Raji (cell line): ENCODE measurements around the gene CAMK1D.

Experiments used
- POLR2A ChIP-seq: IDR thresholded peaks from 2 replicates; pipeline ENCODE4 v1.6.1; 2011; ENCODE audit warnings: low read depth, low read length, control low read depth; ENCODE audit not compliant: insufficient read depth

Gene CAMK1D

DNA sequence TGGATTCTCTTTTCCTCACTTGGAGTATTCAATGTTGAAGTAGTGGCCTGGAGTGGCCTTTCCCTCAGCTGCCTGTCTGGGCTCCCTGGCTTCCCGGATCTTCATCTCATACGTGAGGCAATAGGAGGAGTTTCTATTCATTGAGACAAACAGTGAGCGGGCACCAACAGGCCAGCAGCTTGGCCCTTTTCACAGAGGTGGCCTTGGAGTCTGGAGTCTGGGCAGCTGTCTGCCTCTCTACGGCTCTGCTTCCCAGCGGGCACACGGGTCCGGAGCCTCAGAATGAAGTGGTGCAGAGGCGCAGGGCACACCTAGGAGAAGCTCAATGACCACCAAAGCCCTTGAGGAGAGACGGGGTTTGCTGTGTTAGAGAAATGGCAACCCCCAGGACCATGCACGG lies 482.7 kb downstream of the CAMK1D start:
- no peak for TF ChIP-seq POLR2A

DNA sequence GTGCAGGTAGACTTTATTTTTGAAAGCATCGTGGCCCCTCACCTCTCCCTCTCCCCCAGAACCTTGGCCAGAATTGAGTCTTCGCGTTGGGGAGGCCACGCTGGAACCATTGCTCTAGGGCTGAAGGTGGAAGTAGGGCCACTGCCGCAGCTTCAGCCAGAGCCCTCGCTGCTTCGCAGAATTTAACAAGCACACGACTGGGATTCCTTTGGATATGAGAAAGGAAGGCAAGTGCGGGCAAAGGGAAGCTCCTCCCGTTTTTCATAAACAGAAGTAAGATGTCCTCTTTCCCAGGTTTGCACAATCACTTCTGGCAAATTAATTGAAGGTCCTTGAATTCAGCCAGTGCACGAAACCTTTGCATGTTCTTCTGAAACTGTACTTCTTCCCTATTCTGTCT lies 484.1 kb downstream of the CAMK1D start:
- TF ChIP-seq POLR2A = no peak

DNA sequence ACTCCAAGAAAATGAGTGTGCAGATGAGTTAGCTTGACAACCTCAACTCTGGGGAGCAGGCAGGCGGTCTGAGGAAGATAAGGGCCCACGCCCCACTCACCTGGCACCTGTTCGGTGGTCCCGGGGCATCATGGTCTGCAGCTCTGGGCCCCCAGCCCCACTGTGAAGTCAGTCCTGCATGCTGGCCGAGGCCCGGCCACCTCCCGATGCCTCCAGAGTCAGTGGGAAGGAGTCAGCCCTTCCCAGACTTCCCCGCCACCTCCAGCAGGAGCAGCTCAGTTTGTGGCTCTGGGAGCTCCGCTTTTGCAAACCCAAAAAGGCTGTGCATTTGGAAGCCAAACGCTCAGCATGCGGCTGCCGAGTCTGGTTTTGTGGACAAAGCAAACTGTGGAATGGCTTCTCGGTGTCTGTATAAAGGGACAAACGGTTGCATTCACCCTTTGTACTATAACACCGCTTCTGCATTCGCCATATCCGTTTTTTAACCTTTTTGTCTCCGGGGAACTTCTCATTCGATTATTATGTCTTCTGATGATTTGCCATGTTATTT lies 484.8 kb downstream of the CAMK1D start:
- no peak for TF ChIP-seq POLR2A

DNA sequence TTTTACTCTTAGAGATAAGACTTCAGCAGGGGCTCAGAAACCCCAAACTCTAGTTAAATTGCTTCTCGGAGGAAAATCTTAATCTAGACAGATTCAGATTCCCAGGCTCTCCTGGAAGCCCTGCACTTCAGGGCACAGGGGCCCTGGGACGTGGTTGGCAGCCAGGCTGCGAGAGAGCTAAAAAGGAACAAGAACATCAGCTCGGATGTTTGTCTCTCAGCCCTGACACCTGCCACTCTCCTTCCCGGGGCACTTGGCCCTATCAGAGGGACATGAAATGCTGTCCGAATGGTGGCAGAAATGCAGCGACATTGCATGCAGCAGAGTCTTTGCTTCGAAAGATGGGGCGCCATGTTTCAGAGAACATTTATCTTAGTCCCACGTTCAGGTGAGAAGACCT lies 485.4 kb downstream of the CAMK1D start:
- no peak for TF ChIP-seq POLR2A

DNA sequence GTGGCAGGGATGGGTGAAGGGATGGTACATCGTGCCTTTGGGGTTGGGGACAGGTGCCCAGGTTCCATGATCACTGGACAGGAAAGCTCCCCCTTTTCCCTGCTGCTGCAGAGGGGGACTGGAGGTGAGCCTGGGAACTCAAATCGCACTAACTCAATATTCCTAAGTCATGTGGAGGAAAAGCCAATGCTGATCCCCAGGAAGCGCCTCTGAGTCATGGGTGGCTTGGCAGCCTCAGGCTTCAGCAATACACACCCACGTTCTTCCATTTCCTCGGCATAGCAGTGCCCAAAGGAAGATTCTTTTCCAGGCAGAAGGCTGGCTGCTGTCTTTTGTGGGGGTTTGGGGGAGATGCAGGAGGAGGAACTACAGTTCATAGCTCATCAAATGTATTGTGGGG lies 486.4 kb downstream of the CAMK1D start:
- TF ChIP-seq POLR2A = no peak

DNA sequence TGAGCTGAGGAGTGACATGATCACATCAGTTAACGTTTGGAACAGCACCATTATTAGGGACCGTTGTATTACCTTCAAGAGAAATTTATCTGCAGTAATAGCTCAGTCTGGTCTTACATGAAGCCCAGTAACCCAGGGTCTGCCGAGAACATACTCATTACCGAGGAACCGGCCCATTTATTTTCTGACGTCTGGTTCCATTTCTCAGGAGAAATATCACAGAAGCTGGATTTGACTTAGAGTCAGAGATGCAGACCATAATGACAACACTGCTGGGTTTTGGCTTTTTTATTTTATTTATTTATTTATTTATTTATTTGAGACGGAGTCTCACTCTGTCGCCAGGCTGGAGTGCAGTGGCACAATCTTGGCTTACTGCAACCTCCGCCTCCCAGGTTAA lies 489.0 kb downstream of the CAMK1D start:
- no peak for TF ChIP-seq POLR2A

DNA sequence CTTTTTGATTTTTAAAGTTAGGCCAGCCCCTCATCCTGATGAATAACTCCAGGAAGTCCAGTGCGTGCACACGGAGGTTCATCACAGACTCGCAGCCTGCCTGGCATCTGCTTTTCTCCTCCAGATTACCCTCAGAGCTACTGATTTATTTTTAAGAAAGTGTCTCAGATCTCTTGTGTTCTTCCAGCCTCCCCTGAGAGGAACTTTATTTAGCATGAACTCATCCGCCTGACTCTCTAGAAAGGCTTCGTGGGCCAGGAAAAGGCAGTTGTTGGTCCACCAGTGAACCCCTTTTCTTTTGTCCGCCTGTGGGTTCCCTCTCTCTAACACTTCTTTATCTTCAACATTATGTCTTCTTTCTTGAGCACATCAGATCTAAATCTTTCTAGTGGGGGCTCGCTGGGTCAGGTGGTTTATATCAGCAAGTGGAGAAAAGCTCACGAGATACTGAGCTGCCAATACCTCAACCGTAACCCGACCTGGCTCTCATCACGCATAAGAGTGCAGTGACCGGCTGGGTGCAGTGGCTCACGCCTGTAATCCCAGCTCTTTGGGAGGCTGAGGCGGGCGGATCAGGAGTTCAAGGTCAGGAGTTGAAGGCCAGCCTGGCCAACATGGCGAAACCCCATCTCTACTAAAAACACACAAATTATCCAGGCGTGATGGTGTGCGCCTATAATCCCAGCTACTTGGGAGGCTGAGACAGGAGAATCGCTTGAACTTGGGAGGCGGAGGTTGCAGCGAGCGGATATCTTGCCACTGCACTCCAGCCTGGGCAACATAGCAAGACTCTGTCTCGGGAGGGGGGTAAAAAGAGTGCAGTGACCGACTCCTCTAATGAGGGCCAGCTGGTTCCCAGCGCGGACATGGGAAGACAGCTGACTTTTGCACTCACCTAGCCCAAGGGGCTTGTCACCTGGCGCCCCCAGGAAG lies 489.9 kb downstream of the CAMK1D start:
- TF ChIP-seq POLR2A = no peak

DNA sequence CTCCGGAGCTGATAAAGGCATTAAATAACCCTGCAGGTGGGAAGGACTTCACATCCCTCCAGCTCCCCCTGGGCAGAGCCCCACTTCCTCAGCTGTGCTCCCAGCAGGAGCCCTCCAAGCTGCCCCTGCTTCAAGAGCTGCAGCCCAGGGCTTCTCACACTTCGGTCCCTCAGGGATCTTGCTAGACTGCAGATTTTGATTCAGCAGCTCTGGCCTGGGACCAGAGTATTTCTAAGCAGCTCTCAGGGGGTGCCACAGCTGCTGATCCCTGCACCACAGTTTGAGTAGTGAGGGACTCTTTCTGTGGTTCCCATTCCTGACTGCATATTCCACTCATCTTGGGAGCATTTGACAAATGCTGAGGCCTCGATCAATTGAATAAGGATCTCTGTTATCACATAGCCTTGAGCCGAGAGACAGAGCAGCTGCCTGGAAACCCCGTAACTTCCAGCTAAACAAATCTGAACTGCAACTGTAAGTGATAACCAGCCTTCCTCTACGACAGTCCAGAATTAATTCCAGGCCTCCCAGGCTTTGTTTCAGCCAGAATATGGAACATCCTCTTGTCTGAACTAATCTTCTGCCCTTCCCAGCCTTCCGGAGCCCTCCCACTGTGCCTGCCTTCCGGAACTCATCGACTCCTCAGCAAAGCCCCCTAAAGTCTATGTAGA lies 490.7 kb downstream of the CAMK1D start:
- no peak for TF ChIP-seq POLR2A

DNA sequence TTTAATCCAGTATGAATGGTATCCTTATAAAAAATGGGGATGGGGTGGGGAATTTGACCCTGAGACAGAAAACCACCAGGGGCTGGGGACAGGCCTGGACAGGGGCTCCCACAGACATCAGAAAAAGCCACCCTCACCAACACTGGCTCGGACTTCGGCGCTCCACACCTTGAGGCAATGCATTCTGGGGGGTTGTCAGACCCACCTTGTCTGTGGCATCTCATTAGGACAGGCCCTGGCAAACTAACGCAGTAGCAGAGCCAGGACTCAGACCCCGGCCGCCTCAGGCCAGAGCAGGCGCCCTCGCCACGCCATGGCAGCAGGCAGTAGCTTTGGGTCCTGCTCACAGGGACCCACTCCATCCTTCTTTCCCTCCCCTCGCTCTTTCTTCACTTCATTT lies 492.1 kb downstream of the CAMK1D start:
- TF ChIP-seq POLR2A = no peak

DNA sequence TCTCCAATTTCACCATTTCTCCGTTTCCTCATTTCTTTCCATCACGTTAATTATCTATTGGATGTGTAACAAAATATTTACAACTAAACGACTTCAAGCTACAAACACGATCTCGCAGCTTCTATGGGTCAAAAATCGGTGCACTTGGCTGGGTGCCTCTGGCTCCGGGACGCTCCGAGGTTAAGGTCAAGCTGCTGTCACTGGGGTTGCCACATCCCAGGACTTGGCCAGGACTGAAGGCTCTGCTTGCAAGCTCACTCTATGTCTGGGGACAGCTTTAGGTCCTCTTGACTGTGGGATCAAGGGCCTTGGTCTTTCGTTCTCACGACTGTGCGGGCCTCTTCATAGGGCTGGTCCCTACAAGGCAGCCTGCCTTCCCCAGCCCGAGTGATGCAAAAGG lies 492.5 kb downstream of the CAMK1D start:
- no peak for TF ChIP-seq POLR2A

DNA sequence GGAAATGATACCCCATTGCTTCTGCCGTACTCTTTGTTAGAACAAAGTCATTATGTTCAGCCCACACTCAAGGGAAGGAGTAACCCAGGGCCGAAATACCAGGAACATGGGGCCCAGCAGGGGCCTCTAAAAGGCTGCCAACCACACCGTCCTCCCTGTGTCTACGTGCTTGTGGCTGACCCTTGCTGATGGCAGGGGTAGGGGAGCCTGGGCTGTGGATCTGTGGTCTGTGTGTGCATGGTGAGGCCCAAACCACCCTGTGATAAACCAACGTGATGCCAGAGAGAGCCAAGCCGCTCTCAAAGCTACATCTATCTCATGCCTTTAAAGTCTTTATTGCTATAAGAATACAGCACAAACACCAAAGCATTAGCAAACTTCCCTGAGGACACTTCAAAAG lies 493.0 kb downstream of the CAMK1D start:
- no peak for TF ChIP-seq POLR2A

DNA sequence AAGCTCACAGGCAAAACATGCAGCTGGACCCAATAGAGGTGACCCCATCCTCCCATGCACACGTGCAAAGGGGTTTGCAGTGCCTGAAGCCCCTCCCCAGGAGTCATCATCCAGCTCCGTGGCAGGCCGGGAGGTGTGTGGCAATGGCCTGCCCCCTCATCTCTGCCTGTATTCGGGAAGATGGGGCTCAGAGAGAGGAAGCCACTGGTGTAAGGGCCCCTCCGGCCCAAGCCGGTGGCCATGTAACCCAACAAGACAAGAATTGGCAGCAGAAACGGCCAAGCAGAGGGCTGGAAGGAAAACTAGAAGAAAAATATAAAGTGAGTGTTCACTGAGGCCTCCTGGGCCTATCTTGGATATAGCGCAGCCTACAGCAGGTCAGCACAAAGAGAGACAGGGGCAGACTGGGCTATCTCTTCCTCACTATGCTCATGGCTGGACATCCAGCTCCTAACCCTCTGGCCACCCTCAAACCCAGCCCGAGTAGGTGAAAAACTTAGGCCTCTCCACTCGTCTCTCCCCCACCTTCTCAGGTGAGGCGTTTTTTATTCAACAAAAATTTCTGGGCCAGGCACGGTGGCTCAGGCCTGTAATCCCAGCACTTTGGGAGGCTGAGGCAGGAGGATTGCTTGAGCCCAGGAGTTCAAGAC lies 494.1 kb downstream of the CAMK1D start:
- no peak for TF ChIP-seq POLR2A

DNA sequence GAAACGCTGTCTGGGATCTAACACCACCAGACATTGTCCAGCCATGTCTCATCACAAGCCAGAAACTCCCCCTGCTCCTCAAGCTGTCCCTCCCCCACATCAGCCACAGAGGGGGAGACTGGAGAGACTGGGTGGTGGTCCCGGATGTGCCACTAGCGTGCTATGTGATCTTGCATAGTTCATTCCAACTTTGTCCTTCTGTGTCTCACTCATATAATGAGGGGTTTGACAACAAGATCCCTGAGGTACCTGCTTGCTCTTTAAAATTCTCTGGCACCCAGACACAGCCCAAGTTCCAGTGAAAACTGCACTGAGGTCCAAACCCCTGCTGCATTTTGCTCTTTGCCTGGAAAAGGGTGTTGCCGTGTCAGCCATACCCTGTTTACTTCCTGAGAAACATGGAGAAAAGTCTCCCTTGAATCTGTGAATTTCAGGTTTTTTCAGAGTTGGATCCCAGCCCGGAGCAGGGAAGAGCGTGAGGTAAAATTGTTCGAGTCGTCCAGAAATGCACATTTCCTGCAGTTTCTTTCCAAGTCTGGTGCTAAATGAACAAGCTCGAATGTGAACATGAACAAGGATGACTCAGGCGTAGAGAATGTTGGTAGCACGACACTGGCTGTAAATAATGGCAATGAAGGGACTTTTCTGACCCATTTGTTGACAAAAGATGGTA lies 495.6 kb downstream of the CAMK1D start:
- no peak for TF ChIP-seq POLR2A

DNA sequence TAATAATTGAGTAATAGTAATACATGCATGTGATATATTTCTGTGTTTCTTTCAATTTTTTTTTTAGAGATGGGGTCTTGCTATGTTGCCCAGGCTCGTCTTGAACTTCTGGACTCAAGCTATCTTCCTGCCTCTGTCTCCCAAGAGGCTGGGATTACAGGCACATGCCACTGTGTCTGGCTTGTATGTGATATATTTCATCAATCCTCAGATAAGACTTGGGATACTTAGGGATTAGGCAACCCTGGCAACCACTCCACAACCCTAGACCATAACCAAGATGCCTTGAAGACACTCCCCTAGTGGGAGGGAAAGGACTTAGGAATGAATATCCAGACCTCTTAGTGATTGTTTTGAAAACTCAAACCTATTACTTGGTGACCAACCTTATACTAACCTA lies 497.4 kb downstream of the CAMK1D start:
- TF ChIP-seq POLR2A = no peak

DNA sequence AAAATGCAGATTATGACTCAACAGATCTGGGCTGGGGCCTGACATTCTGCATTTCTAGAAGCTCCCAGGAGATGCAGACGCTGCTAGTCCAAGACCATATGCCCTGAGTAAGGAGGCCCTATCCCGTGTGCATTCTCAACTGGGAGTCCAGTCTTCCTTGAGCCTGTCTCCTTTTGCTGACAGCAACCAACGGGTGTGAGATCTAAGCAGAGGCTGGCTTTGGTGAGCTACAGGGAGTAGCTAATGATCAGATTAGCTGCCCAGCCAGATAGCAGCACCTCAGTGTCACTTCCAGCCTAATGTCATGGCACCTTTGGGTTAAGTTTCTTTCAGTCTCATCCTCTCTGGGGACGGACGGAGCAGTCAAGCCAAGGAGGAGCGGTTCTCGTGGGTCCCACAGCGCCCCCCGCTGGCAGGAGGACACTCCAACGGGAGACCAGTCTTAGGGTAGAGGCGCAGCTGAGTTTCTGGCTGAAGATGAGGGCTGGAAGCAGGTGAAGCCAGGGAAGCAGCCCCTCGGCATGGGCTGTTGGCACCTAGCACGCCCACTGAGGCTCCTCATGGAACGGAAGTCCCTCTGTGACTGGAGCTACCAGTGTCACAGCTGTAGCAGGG lies 498.1 kb downstream of the CAMK1D start:
- no peak for TF ChIP-seq POLR2A

DNA sequence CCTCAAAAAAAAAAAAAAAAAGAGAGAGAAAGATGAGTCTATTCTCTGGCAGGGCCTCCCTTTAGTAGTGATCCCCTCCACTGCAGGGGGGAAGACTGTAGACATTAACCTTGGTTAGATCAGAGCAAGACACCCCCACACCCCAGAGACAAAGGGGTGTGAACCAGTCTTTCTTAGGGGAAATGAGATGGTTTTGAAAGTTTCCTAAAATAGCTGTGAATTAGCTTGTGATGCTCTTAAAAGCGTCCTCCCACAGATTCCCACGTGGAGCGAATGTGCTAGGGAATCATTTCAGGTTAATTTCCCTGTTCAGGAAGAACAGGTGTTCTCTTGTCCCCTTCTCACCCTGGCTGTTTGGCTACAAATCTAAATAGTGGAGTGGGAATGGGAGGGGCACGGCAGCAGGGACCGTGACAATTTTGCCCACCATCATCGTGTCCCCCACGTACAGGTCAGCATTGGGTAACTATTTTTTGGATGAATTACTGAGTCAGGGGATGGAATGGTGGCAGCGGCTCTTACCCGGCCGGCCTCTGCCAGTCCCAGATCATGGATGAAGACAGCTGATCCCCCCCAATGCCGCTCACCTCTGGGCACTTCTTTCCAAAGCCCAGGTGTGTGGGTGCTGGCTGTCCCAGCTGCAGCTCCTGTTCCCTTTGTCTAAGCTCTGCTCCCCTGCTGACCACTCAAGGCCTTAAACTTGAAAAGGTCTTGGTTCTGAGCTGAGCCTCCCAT lies 499.3 kb downstream of the CAMK1D start:
- TF ChIP-seq POLR2A = no peak
